ENCODE results near the gene NAALADL2. TPM values are rescaled to one million over a fixed set of nuclear protein-coding genes. Genes with fewer than 3 reads are reported as not detected.

NAALADL2 gene
- total and polyA plus RNA-seq, 2 of the 13 experiments (the other 11 are each of a cell fraction or from before 2014, with no cell fraction given), result 0.08 TPM; not detected in 1

- Histone ChIP-seq H3K36me3 (replicated peaks in 1 of 2; ENCODE audit: control insufficient read depth in 1 of 2, insufficient read depth in 2 of 2, low read length in 2 of 2) (no peaks in the 10 kb centered on the region), H3K79me2 (ENCODE audit: insufficient read depth, low read length) (no peaks in the 10 kb centered on the region), H3K9ac (ENCODE audit: insufficient read depth, low read depth, low read length) (no peak overlapping the region), H3K4me2 (ENCODE audit: low read depth, low read length) (no peak overlapping the region), H3K9me3 (ENCODE audit: low read length) (peaks cover 14% of the 10 kb centered on the region), H3K27me3 (ENCODE audit: control insufficient read depth in 1 of 2, insufficient read depth in 2 of 2, low read length in 2 of 2) (no peaks in the 10 kb centered on the region), H3K4me1 (ENCODE audit: insufficient read depth, low read length) (no peaks in the 10 kb centered on the region), H3K27ac (ENCODE audit: extremely low read length, insufficient read depth, low read length) (no peak overlapping the region), H3K4me3 (replicated peaks in 1 of 3; ENCODE audit: insufficient read depth in 1 of 3, low read depth in 2 of 3, low read length in 3 of 3) (no peak overlapping the region), H4K20me1 (ENCODE audit: insufficient read depth, low read length) (no peaks in the 10 kb centered on the region), H2AFZ (ENCODE audit: low read length) (no peak overlapping the region)
- ChIA-PET POLR2A (no interaction called here), CTCF (ENCODE audit: low intra/inter-chr PET ratio, low total read pairs) (no interaction called here)
- in situ Hi-C loops (cut with HindIII; ENCODE audit: extremely low pct_ligation_motif_present, low pct_unique_long_range_greater_than_20kb) (no loop called here), intact Hi-C loops (cut with micrococcal nuclease; ENCODE audit: unreplicated experiment) (no loop called here)
- WGBS (ENCODE audit: low lambda C conversion rate), result 0% methylated on average over 1 of the region's 1 CpG
- ATAC-seq, result no peak
- peak; percentile 54 to 84; a peak in 3 of 4 replicates for TF ChIP-seq MAFK (conservative IDR thresholded peaks at IDR 0.05 in 1 of 2, IDR thresholded peaks at IDR 0.05 in 1 of 2; ENCODE audit: low read length in 2 of 2)
- TF ChIP-seq MAFF (IDR thresholded peaks at IDR 0.05; ENCODE audit: low read depth, low read length), result peak; percentile 71
- no peak for TF ChIP-seq CTCF (CRISPR knock-in tag; IDR thresholded peaks at IDR 0.05)
- TF ChIP-seq, protein P1, sequence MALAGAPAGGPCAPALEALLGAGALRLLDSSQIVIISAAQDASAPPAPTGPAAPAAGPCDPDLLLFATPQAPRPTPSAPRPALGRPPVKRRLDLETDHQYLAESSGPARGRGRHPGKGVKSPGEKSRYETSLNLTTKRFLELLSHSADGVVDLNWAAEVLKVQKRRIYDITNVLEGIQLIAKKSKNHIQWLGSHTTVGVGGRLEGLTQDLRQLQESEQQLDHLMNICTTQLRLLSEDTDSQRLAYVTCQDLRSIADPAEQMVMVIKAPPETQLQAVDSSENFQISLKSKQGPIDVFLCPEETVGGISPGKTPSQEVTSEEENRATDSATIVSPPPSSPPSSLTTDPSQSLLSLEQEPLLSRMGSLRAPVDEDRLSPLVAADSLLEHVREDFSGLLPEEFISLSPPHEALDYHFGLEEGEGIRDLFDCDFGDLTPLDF (CRISPR knock-in tag; IDR thresholded peaks at IDR 0.05), result no peak
- BruUV-seq (replicated peaks), result no TSS peak
- no peak for DNase-seq (ENCODE audit: low spot score)
- no peak for FAIRE-seq
Measured at GRCh38 chr3:175807175-175807574, 948.0 kb downstream of the NAALADL2 start.

- H3K4me3 ChIP-seq (replicated peaks in 1 of 3; ENCODE audit: insufficient read depth in 1 of 3, low read depth in 2 of 3, low read length in 3 of 3), result no peak overlapping the region
- TF ChIP-seq ZNF616 (CRISPR knock-in tag; IDR thresholded peaks at IDR 0.05; ENCODE audit: low read depth), result no peak
- TF ChIP-seq ZNF770 (CRISPR knock-in tag; IDR thresholded peaks at IDR 0.05), result no peak
- TF ChIP-seq ARHGAP35 (CRISPR knock-in tag; IDR thresholded peaks at IDR 0.05; ENCODE audit: borderline replicate concordance), result no peak
- DNase-seq (ENCODE audit: low spot score), result no peak
- under 1% methylated on average over 3 of the region's 3 CpGs for WGBS (ENCODE audit: low lambda C conversion rate)
- in situ Hi-C loops (cut with HindIII; ENCODE audit: extremely low pct_ligation_motif_present, low pct_unique_long_range_greater_than_20kb) (no loop called here), intact Hi-C loops (cut with micrococcal nuclease; ENCODE audit: unreplicated experiment) (no loop called here)
- H3K9ac ChIP-seq (ENCODE audit: insufficient read depth, low read depth, low read length), result no peak overlapping the region
- no peaks in the 10 kb centered on the region for H3K27me3 ChIP-seq (ENCODE audit: control insufficient read depth in 1 of 2, insufficient read depth in 2 of 2, low read length in 2 of 2)
- H3K27ac ChIP-seq (ENCODE audit: extremely low read length, insufficient read depth, low read length), result no peak overlapping the region
- H3K79me2 ChIP-seq (ENCODE audit: insufficient read depth, low read length), result no peaks in the 10 kb centered on the region
- POLR2A ChIA-PET, result no interaction called here
- FAIRE-seq, result no peak
- no peaks in the 10 kb centered on the region for H3K36me3 ChIP-seq (replicated peaks in 1 of 2; ENCODE audit: control insufficient read depth in 1 of 2, insufficient read depth in 2 of 2, low read length in 2 of 2)
- H2AFZ ChIP-seq (ENCODE audit: low read length), result no peak overlapping the region
- peaks cover 74% of the 10 kb centered on the region for H3K9me3 ChIP-seq (ENCODE audit: low read length)
- CTCF ChIA-PET (ENCODE audit: low intra/inter-chr PET ratio, low total read pairs), result no interaction called here
- no TSS peak for BruUV-seq (replicated peaks)
- no peak overlapping the region for H3K4me2 ChIP-seq (ENCODE audit: low read depth, low read length)
- ATAC-seq, result no peak
- H4K20me1 ChIP-seq (ENCODE audit: insufficient read depth, low read length), result no peaks in the 10 kb centered on the region
- no peaks in the 10 kb centered on the region for H3K4me1 ChIP-seq (ENCODE audit: insufficient read depth, low read length)
Measured at GRCh38 chr3:175818811-175819464, 959.8 kb downstream of the NAALADL2 start.
